ENCODE results near the gene PCTP.

DNA sequence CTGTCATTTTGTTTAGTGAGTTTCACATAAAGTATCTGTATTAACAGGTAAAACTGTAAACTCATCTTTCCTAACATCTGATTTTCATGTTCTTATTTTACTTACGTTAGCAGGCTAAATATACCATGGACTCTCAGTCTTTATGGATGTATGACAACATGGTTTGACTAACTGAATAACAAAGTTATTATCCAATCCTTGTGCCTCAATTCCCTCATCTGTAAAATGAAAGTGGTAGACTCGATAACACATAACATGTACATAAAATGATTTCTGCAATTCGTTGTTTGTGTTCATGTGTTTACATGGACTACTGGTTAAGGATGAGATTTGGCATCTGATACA is 9.5 kb upstream of the PCTP start:
- TF ChIP-seq, protein P1, sequence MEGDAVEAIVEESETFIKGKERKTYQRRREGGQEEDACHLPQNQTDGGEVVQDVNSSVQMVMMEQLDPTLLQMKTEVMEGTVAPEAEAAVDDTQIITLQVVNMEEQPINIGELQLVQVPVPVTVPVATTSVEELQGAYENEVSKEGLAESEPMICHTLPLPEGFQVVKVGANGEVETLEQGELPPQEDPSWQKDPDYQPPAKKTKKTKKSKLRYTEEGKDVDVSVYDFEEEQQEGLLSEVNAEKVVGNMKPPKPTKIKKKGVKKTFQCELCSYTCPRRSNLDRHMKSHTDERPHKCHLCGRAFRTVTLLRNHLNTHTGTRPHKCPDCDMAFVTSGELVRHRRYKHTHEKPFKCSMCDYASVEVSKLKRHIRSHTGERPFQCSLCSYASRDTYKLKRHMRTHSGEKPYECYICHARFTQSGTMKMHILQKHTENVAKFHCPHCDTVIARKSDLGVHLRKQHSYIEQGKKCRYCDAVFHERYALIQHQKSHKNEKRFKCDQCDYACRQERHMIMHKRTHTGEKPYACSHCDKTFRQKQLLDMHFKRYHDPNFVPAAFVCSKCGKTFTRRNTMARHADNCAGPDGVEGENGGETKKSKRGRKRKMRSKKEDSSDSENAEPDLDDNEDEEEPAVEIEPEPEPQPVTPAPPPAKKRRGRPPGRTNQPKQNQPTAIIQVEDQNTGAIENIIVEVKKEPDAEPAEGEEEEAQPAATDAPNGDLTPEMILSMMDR (conservative IDR thresholded peaks at IDR 0.05), result no peak
- no peak for TF ChIP-seq EZH2 (IDR thresholded peaks at IDR 0.05; ENCODE audit: low read depth)

Data from PC-9 (cell line).